Endothelial cell (in vitro differentiated cells): ENCODE results near the gene RABGEF1. TPM values are rescaled to one million over a fixed set of nuclear protein-coding genes. Genes with fewer than 3 reads are reported as not detected.
"Not testable (repeated sequence)": the region's sequence is repeated elsewhere in the genome, so short reads cannot be mapped to it uniquely, and the experiment has no call there.

Source experiments
- DNase-seq: peaks from one replicate; pipeline ENCODE4 v3.0.0; 2021; ENCODE audit warnings: low spot score
- H3K27ac Mint-ChIP-seq: one replicate; pipeline ENCODE4 v1.8.0; 2021; ENCODE audit warnings: mixed read lengths, inconsistent platforms; ENCODE audit not compliant: unreplicated experiment
- H3K27me3 Mint-ChIP-seq: one replicate; pipeline ENCODE4 v1.8.0; 2021; ENCODE audit warnings: mild to moderate bottlenecking, moderate library complexity, mixed read lengths, inconsistent platforms; ENCODE audit not compliant: unreplicated experiment
- H3K36me3 Mint-ChIP-seq: one replicate; pipeline ENCODE4 v1.8.0; 2021; ENCODE audit warnings: mild to moderate bottlenecking, low read depth, mixed read lengths, inconsistent platforms; ENCODE audit not compliant: unreplicated experiment
- H3K4me1 Mint-ChIP-seq: one replicate; pipeline ENCODE4 v1.8.0; 2021; ENCODE audit warnings: mild to moderate bottlenecking, mixed read lengths, inconsistent platforms; ENCODE audit not compliant: unreplicated experiment
- H3K4me3 Mint-ChIP-seq: one replicate; pipeline ENCODE4 v1.8.0; 2021; ENCODE audit warnings: mild to moderate bottlenecking, mixed read lengths, inconsistent platforms; ENCODE audit not compliant: unreplicated experiment
- H3K9me3 Mint-ChIP-seq: one replicate; pipeline ENCODE4 v1.8.0; 2021; ENCODE audit warnings: mixed read lengths, inconsistent platforms; ENCODE audit not compliant: unreplicated experiment
- total RNA-seq: library from RNA; stranded (reverse); fragmentation: NEBNext Ultra II Directional; extraction: Animal tissue kit (Norgen Biotek cat#: 25700); gene quantifications from one replicate; pipeline ENCODE4 v1.2.1, GENCODE V29; 2021; ENCODE audit not compliant: unreplicated experiment
- TF ChIP-seq, protein P1 (sequence below): fragments of 200-600 bp; sonication (generic); IDR thresholded peaks from one replicate; pipeline ENCODE4 v1.5.0; 2021; ENCODE audit warnings: antibody characterized with exemption; ENCODE audit not compliant: unreplicated experiment

Gene RABGEF1
- total RNA-seq, 1 donor from 2014 or later, result 19.2 TPM

DNA sequence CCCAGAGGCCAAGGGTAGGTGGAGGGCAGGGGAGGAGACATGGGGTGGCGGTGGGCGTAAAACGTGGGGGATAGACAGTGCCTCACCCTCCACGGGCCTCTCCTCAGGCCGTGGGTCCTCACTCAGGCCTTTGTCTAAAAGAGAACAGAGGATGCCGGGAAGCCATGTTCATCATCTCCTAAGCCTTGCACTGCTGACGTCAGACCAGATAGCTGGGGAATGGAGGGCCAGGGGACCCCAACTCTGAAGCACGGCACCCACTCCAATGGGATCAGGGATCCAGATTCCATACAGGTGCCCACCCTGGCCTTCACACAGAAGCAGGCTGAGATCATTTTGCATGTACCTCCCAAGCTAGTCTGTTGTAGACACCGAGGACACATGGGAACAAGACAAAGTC lies 97.1 kb downstream of the RABGEF1 start:
- H3K27me3 Mint-ChIP-seq, result no peaks in the 10 kb centered on the region
- no peaks in the 10 kb centered on the region for H3K36me3 Mint-ChIP-seq
- no peaks in the 10 kb centered on the region for H3K9me3 Mint-ChIP-seq
- H3K4me3 Mint-ChIP-seq, result no peak overlapping the region
- no peak for DNase-seq
- no peak overlapping the region for H3K27ac Mint-ChIP-seq
- H3K4me1 Mint-ChIP-seq, result no peaks in the 10 kb centered on the region
- TF ChIP-seq, protein P1, sequence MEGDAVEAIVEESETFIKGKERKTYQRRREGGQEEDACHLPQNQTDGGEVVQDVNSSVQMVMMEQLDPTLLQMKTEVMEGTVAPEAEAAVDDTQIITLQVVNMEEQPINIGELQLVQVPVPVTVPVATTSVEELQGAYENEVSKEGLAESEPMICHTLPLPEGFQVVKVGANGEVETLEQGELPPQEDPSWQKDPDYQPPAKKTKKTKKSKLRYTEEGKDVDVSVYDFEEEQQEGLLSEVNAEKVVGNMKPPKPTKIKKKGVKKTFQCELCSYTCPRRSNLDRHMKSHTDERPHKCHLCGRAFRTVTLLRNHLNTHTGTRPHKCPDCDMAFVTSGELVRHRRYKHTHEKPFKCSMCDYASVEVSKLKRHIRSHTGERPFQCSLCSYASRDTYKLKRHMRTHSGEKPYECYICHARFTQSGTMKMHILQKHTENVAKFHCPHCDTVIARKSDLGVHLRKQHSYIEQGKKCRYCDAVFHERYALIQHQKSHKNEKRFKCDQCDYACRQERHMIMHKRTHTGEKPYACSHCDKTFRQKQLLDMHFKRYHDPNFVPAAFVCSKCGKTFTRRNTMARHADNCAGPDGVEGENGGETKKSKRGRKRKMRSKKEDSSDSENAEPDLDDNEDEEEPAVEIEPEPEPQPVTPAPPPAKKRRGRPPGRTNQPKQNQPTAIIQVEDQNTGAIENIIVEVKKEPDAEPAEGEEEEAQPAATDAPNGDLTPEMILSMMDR, result no peak

DNA sequence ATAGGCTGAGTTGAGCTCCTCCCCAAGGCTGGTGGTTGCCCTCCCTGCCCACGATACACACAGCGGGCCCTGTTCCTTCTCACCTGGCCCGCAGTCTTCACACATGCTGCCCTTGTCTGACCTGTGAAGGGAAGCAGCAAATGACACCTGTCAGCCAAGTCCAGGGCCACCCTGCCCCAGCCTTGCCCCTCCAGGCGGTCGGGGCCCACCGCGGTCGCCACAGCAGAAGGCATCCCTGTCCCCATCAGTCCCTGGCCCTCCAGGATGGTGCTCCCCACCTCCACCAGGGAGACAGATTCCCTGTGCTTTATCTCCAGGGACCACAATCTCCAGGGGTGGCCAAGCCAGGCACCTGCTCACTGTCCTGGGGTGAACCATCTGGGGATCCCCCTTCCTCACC lies 99.3 kb downstream of the RABGEF1 start:
- Mint-ChIP-seq H3K27ac (no peak overlapping the region), H3K4me3 (no peak overlapping the region), H3K36me3 (no peaks in the 10 kb centered on the region), H3K9me3 (no peaks in the 10 kb centered on the region), H3K27me3 (peaks cover 6% of the 10 kb centered on the region), H3K4me1 (peaks cover 2% of the 10 kb centered on the region)
- no peak for DNase-seq
- TF ChIP-seq, protein P1, result no peak

DNA sequence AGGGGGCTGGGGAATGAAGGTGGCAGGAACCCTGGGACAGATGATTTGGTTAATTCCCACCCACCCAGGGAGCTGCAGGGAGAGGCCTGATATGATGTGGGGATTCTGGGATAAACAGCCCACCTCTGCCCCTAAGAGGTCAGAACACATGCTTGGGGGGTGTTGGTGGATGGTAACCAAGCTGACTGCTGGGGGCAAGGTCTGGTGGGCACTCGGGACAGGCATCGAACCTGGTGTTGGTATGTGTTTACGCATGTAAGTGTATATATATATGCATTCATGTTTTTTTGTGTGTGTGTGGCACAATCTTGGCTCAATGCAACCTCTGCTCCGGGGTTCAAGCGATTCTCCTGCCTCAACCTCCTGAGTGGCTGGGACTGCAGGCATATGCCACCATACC lies 99.8 kb downstream of the RABGEF1 start:
- peaks cover 8% of the 10 kb centered on the region for H3K27me3 Mint-ChIP-seq
- peaks cover 4% of the 10 kb centered on the region for H3K4me1 Mint-ChIP-seq
- DNase-seq, result no peak
- no peaks in the 10 kb centered on the region for H3K36me3 Mint-ChIP-seq
- H3K27ac Mint-ChIP-seq, result no peak overlapping the region
- TF ChIP-seq, protein P1, result no peak
- H3K4me3 Mint-ChIP-seq, result no peak overlapping the region
- H3K9me3 Mint-ChIP-seq, result no peaks in the 10 kb centered on the region

DNA sequence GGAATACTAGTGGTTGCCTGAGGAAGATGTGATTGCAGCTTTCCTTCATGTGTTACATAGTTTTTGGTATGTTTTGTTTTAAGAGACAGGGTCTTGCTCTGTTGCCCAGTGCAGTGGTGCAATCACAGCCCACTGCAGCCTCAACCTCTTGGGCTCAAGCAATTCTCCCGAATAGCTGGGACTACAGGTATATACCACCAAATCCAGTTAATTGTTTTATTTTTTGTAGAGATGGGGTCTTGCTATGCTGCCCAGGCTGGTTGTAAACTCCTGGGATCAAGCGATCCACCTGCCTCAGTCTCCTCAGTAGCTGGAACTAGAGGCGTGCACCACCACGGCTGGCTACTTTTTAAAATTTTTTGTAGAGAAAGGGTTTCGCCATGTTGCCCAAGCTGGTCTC lies 101.4 kb downstream of the RABGEF1 start:
- Mint-ChIP-seq H3K27ac (no peak overlapping the region), H3K36me3 (no peaks in the 10 kb centered on the region), H3K9me3 (no peaks in the 10 kb centered on the region), H3K4me1 (peaks cover 10% of the 10 kb centered on the region), H3K4me3 (no peak overlapping the region), H3K27me3 (peaks cover 8% of the 10 kb centered on the region)
- DNase-seq, result no peak
- TF ChIP-seq, protein P1, result no peak

DNA sequence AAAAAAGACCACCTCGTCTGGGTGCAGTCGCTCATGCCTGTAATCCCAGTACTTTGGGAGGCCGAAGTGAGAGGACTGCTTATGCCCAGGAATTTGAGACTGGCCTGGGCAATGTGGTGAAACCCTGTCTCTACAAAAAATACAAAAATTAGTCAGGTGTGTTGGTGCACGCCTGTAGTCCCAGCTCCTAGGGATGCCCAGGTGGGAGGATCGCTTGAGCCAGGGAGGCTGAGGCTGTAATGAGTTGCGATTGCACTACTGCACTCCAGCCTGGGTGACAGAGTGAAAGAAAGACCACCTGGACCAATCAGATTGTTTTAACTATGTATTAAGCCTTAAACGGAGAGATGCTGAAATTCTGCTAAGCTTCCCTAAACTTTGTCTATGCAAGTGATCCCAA lies 103.0 kb downstream of the RABGEF1 start:
- Mint-ChIP-seq H3K4me1 (peaks cover 14% of the 10 kb centered on the region), H3K4me3 (peak overlapping the region; percentile 97)
- not testable (repeated sequence) for H3K36me3 Mint-ChIP-seq, H3K27me3 Mint-ChIP-seq, DNase-seq, H3K9me3 Mint-ChIP-seq, H3K27ac Mint-ChIP-seq
